Fibroblast of the aortic adventitia (primary cell): ENCODE measurements around the gene STARD3NL. TPM values are rescaled to one million over a fixed set of nuclear protein-coding genes. Genes with fewer than 3 reads are reported as not detected.

ENCODE experiments used
- DNase-seq: peaks from one replicate; pipeline ENCODE4 v3.0.0-alpha.2; 2010; ENCODE audit warnings: low read depth
- H3K4me3 ChIP-seq: 2 replicates; pipeline ENCODE4 v1.5.1; 2011; ENCODE audit warnings: low read depth, mild to moderate bottlenecking, control low read depth, low read length, moderate library complexity
- total RNA-seq: library from RNA; depleted of rRNA; stranded (reverse); fragments of >200 nt; gene quantifications from 2 replicates; pipeline ENCODE4 v1.2.3, GENCODE V29; 2012; ENCODE audit warnings: low replicate concordance
- TF ChIP-seq, protein P1 (sequence below): IDR thresholded peaks from 2 replicates; pipeline ENCODE4 v1.5.1; 2011; ENCODE audit warnings: mild to moderate bottlenecking, low read length, control low read depth, inconsistent platforms; ENCODE audit not compliant: insufficient read depth

STARD3NL gene, protein sequence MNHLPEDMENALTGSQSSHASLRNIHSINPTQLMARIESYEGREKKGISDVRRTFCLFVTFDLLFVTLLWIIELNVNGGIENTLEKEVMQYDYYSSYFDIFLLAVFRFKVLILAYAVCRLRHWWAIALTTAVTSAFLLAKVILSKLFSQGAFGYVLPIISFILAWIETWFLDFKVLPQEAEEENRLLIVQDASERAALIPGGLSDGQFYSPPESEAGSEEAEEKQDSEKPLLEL
- total RNA-seq: 16.1 and 72.3 TPM in 2 replicates

GRCh38 chr7:38178004-38178694 lies at the start of gene STARD3NL:
Gene STARD3NL, plus strand, starts transcription at chr7:38178245. Its CDS starts 29,260 bp downstream, at chr7:38207505.
- DNase-seq: peak; percentile 100
- H3K4me3 ChIP-seq: peak within 1 kb of the TSS; percentile 85
- TF ChIP-seq, protein P1, sequence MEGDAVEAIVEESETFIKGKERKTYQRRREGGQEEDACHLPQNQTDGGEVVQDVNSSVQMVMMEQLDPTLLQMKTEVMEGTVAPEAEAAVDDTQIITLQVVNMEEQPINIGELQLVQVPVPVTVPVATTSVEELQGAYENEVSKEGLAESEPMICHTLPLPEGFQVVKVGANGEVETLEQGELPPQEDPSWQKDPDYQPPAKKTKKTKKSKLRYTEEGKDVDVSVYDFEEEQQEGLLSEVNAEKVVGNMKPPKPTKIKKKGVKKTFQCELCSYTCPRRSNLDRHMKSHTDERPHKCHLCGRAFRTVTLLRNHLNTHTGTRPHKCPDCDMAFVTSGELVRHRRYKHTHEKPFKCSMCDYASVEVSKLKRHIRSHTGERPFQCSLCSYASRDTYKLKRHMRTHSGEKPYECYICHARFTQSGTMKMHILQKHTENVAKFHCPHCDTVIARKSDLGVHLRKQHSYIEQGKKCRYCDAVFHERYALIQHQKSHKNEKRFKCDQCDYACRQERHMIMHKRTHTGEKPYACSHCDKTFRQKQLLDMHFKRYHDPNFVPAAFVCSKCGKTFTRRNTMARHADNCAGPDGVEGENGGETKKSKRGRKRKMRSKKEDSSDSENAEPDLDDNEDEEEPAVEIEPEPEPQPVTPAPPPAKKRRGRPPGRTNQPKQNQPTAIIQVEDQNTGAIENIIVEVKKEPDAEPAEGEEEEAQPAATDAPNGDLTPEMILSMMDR: no peak

- no peak overlapping the region for H3K4me3 ChIP-seq
- TF ChIP-seq, protein P1: no peak
- no peak for DNase-seq
Measured at GRCh38 chr7:38129162-38129561, 48.9 kb upstream of the STARD3NL start.

GRCh38 chr7:38129579-38129978 lies 48.5 kb upstream of the STARD3NL start:
- no peak overlapping the region for H3K4me3 ChIP-seq
- DNase-seq: no peak
- TF ChIP-seq, protein P1: no peak

DNA sequence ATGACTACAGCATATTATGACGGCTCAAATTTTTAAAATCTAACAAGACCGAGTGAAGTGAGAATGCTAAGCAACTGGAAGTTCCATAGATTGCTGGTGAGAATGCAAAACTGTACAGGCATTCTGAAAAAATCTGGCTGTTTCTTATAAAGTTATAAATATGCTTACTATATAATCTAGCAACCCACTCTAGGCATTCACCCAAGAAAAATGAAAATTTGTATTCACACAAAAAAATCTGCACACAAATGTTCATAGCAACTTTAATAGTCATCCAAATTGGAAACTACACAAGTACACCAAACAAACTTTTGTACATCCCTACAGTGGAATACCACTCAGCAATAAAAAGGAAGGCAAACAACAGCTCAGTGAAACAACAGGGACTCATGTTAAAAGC lies 39.9 kb upstream of the STARD3NL start:
- no peak overlapping the region for H3K4me3 ChIP-seq
- TF ChIP-seq, protein P1: no peak
- DNase-seq: no peak

- TF ChIP-seq, protein P1: no peak
- DNase-seq: no peak
- no peak overlapping the region for H3K4me3 ChIP-seq
Measured at GRCh38 chr7:38141187-38141586, 36.9 kb upstream of the STARD3NL start.

DNA sequence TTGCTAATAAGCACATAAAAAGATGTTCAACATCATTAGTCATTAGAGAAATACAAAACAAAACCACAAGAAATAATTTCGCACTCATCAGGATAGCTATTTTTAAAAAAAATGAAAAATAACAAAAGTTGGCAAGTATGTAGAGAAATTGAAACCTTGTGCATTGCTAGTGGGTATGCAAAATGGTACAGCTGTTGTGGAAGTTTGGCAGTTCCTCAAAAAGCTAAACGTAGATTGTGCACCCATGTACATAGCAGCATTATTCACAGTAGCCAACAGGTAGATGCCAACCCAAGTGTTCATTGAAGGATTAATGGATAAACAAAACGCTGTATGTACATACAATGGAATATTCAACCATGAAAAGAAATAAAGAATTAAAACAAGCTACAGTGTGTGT lies 35.3 kb upstream of the STARD3NL start:
- TF ChIP-seq, protein P1: no peak
- no peak overlapping the region for H3K4me3 ChIP-seq
- no peak for DNase-seq

DNA sequence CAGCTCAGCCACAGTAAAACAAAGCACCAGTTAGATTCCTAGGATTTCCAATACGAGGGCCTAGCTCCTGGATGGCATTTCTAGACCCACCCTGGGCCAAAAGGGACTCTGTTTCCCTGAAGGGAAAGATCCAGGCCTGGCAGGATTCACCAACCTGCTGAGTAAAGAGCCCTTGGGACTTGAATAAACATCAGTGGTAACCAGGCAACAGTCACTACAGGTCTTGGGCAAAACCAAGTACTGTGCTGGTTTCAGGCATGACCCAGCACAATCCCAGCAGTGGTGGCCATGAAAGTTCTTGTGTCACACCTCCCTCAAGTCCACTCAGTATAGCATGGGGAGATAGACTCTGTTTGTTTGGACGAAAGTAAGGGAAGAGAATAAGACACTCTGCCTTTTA lies 31.0 kb upstream of the STARD3NL start:
- no peak for DNase-seq
- H3K4me3 ChIP-seq: no peak overlapping the region

More for the DNA sequence above, 31.0 kb upstream of the STARD3NL start:
- TF ChIP-seq, protein P1: no peak
